GM12878 (cell line): ENCODE results near the gene KCNH5. TPM values are rescaled to one million over a fixed set of nuclear protein-coding genes. Genes with fewer than 3 reads are reported as not detected.

Experiments used
- ATAC-seq: fragments of 200-7000 bp; cut with Tn5 transposase; 3 replicates; pipeline ENCODE4 v1.9.1; 2020; ENCODE audit warnings: mild to moderate bottlenecking, moderate library complexity
- BruUV-seq: library from RNA; stranded (reverse); fragments of 400-500 nt; replicated peaks from 2 replicates; lab custom pipeline; 2021; lab: Mats Ljungman, UMichigan
- CTCF ChIA-PET: fragments of 300-600 bp; sonication (Branson Sonifier 250); formaldehyde crosslinking; extraction: SDS; loops from one replicate; lab custom pipeline; 2021; ENCODE audit warnings: inconsistent platforms; lab: Yijun Ruan, JAX
- POLR2A ChIA-PET: fragments of 350-600 bp; formaldehyde crosslinking; extraction: SDS; loops from one replicate; lab custom pipeline; 2021; ENCODE audit warnings: inconsistent platforms; lab: Charles Lee
- RAD21 ChIA-PET: fragments of 300-600 bp; sonication (Branson Sonifier 250); formaldehyde crosslinking; loops from one replicate; lab custom pipeline; 2023; ENCODE audit warnings: antibody characterized with exemption; ENCODE audit not compliant: unreplicated experiment; lab: Charles Lee
- SMC1A ChIA-PET: fragments of 300-600 bp; sonication (Branson Sonifier 250); formaldehyde crosslinking; loops from one replicate; lab custom pipeline; 2023; ENCODE audit not compliant: unreplicated experiment, uncharacterized antibody; lab: Charles Lee
- DNase-seq: peaks from one replicate; pipeline ENCODE4 v3.0.0-alpha.2; 2011; ENCODE audit warnings: low read depth, low spot score
- FAIRE-seq: peaks from 3 replicates; lab custom pipeline; 2011; peaks lifted over from hg19 to GRCh38; lab: Jason Lieb, UNC
- H2AFZ ChIP-seq: 2 replicates; pipeline ENCODE4 v1.6.0; 2011; ENCODE audit warnings: low read depth, low read length, control low read depth; ENCODE audit not compliant: control insufficient read depth
- H3K27ac ChIP-seq: 2 replicates; pipeline ENCODE4 v1.5.1; 2011; ENCODE audit warnings: control low read depth; ENCODE audit not compliant: control insufficient read depth, insufficient read depth
- H3K27me3 ChIP-seq, 2 experiments: replicated peaks in 1 of 2; 2 replicates each; pipeline versions ENCODE4 v1.6.0 to v1.6.1; 2011; ENCODE audit warnings: low read length in 1 of 2; ENCODE audit not compliant: control insufficient read depth in 2 of 2, insufficient read depth in 2 of 2
- H3K36me3 ChIP-seq, 2 experiments: 2 replicates each; pipeline ENCODE4 v1.5.1; 2011; ENCODE audit warnings: low read length in 1 of 2; ENCODE audit not compliant: control insufficient read depth in 2 of 2, insufficient read depth in 2 of 2
- H3K4me1 ChIP-seq: 2 replicates; pipeline ENCODE4 v1.6.1; 2011; ENCODE audit warnings: mild to moderate bottlenecking, low read length, moderate library complexity, mixed read lengths; ENCODE audit not compliant: control insufficient read depth, insufficient read depth
- H3K4me2 ChIP-seq: 2 replicates; pipeline ENCODE4 v1.6.0; 2011; ENCODE audit warnings: control low read depth; ENCODE audit not compliant: control insufficient read depth, insufficient read depth
- H3K4me3 ChIP-seq: fragments of 200-600 bp; sonication (generic); 2 replicates; pipeline ENCODE4 v1.5.1; 2016
- H3K79me2 ChIP-seq: 2 replicates; pipeline ENCODE4 v1.6.0; 2011; ENCODE audit warnings: low read length; ENCODE audit not compliant: control insufficient read depth, insufficient read depth
- H3K9ac ChIP-seq: 2 replicates; pipeline ENCODE4 v1.8.0; 2011; ENCODE audit warnings: low read length, control low read depth, mixed read lengths; ENCODE audit not compliant: control insufficient read depth, insufficient read depth
- H3K9me3 ChIP-seq: replicated peaks from 3 replicates; pipeline ENCODE4 v1.5.1; 2011; ENCODE audit warnings: mild to moderate bottlenecking, low read length; ENCODE audit not compliant: control insufficient read depth, insufficient read depth
- H4K20me1 ChIP-seq: 2 replicates; pipeline ENCODE4 v1.6.0; 2011; ENCODE audit not compliant: control insufficient read depth, insufficient read depth
- BHLHE40 ChIP-seq, 2 experiments: fragments of 450-650 bp in 1 of 2; IDR thresholded peaks; 2 replicates each; pipeline ENCODE4 v1.6.1; 2011 to 2017; ENCODE audit warnings: low read depth in 2 of 2, borderline replicate concordance in 1 of 2, improper control_type of control experiment in 1 of 2, low read length in 1 of 2, mild to moderate bottlenecking in 1 of 2
- BRCA1 ChIP-seq: IDR thresholded peaks from 2 replicates; pipeline ENCODE4 v1.6.1; 2011; ENCODE audit warnings: low read depth, low read length, improper control_type of control experiment
- CHD2 ChIP-seq: IDR thresholded peaks from 2 replicates; pipeline ENCODE4 v1.6.1; 2011; ENCODE audit warnings: low read depth, low read length, improper control_type of control experiment, borderline replicate concordance
- CREM ChIP-seq: IDR thresholded peaks from 2 replicates; pipeline ENCODE4 v1.6.1; 2014; ENCODE audit warnings: antibody characterized with exemption, low read depth
- EED ChIP-seq: sonication (generic); IDR thresholded peaks from 2 replicates; pipeline ENCODE4 v1.6.1; 2016; ENCODE audit warnings: antibody characterized with exemption, low read depth
- FOXM1 ChIP-seq: IDR thresholded peaks from 2 replicates; pipeline ENCODE4 v1.6.1; 2012; ENCODE audit warnings: low read depth, mild to moderate bottlenecking, inconsistent platforms, low read length, moderate library complexity
- NR2C2 ChIP-seq: IDR thresholded peaks from 2 replicates; pipeline ENCODE4 v1.6.1; 2011; ENCODE audit warnings: borderline replicate concordance, low read depth; ENCODE audit not compliant: control insufficient read depth, insufficient read length
- SIX5 ChIP-seq: IDR thresholded peaks from 2 replicates; pipeline ENCODE4 v1.6.1; 2011; ENCODE audit warnings: mild to moderate bottlenecking, low read depth, low read length, moderate library complexity; ENCODE audit not compliant: severe bottlenecking
- WGBS: methylation state at CpG from one replicate; pipeline ENCODE4 v1.1.6; 2016; ENCODE audit warnings: low lambda C conversion rate; ENCODE audit not compliant: insufficient replicate concordance, insufficient coverage; ENCODE audit errors: missing lambda C conversion rate; 5-methylcytosine and 5-hydroxymethylcytosine counted together
- in situ Hi-C: fragments of 300-500 bp; cut with MboI; formaldehyde crosslinking; loops from 9 replicates; pipeline ENCODE4 v1.14.3; 2018; ENCODE audit warnings: mixed read lengths
- intact Hi-C: fragments of 100-400 bp; cut with micrococcal nuclease; formaldehyde crosslinking; loops from one replicate; pipeline ENCODE4 v1.14.2; 2022; ENCODE audit not compliant: unreplicated experiment
- polyA plus RNA-seq, 11 experiments: library from polyadenylated mRNA; depleted of rRNA in 4 of 11; unstranded in 6 of 11; stranded (reverse) in 5 of 11; fragments of >200 nt; fragmentation: Nextera tagmentation in 4 of 11; fragmentation: Illumina TruSeq in 1 of 11; extraction: Ambion mirVana in 4 of 11; extraction: Trizol in 1 of 11; gene quantifications; 1 replicate in 1 of 11; 2 replicates in 10 of 11; pipeline versions ENCODE4 v1.2.1 to v1.2.3, GENCODE V29; 2011 to 2016; ENCODE audit warnings: inconsistent platforms in 2 of 11, missing spikeins in 2 of 11, low read depth in 1 of 11
- total RNA-seq, 4 experiments: library from RNA; depleted of rRNA in 3 of 4; stranded (reverse); fragments of >200 nt in 3 of 4; fragmentation: Illumina TruSeq in 1 of 4; extraction: Trizol in 1 of 4; gene quantifications; 2 replicates each; pipeline versions ENCODE4 v1.2.1 to v1.2.3, GENCODE V29; 2013 to 2021
- TF ChIP-seq, protein P1 (sequence below): IDR thresholded peaks from 2 replicates; pipeline ENCODE4 v1.6.1; 2011; ENCODE audit warnings: borderline replicate concordance, low read depth, mild to moderate bottlenecking, moderate library complexity, low read length; ENCODE audit not compliant: insufficient read depth, poor library complexity, severe bottlenecking
- TF ChIP-seq, protein P2 (sequence below): IDR thresholded peaks from 2 replicates; pipeline ENCODE4 v1.6.1; 2011; ENCODE audit warnings: mild to moderate bottlenecking, low read depth, low read length, moderate library complexity; ENCODE audit not compliant: insufficient replicate concordance

KCNH5 gene
- total and polyA plus RNA-seq, 10 of the 15 experiments (the other 5 are each of a cell fraction or from before 2014, with no cell fraction given): under 0.01 to 0.04 (median 0.04) TPM; not detected in 7

DNA sequence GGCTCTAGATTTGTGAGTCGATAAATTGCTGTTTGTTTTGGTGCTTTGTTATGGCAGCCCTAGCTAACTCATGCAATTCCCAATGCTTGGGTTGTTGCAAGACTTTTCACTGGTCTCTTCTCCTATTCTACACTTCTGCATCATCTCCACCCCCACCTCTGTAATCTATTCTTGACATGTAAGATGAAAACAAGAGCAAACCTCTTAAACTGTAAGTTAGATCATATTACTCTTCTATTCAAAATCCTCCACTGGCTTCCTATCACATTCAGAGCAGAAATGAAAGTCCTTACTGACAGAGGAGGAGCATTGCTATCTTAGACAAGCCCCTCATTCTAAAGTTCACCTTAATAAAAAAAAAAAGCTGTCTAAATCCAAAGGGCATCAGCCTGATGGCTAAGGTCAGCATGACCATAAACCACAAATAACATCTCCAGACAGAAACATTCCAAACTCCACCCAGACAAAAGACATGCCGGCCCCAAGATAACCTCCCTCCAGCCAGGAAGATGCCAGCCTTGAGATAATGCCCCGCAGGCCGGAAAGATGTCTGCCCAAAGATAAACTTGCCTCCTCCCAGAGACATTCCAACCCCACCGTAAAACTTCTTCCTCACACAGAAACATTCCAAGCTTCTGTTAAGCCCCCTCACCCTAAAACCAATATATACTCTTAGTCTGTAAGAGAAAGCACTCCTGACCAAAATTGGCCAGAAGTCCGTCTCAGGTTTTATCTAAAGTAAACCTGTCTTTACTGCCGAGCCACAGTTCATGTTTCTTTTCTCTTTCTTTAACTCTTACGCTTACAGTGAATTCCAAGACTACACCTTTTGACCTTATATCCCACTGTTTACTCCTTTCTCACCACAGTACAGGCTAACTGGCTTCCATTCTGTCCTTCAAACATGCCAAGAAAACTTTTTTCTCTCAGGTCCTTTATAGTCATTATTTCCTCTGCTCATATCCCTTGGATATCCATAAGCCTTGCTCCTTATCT, 308.9 kb downstream of the KCNH5 start (continued):
- no peak for TF ChIP-seq EED
- TF ChIP-seq, protein P1, sequence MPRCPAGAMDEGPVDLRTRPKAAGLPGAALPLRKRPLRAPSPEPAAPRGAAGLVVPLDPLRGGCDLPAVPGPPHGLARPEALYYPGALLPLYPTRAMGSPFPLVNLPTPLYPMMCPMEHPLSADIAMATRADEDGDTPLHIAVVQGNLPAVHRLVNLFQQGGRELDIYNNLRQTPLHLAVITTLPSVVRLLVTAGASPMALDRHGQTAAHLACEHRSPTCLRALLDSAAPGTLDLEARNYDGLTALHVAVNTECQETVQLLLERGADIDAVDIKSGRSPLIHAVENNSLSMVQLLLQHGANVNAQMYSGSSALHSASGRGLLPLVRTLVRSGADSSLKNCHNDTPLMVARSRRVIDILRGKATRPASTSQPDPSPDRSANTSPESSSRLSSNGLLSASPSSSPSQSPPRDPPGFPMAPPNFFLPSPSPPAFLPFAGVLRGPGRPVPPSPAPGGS: no peak
- TF ChIP-seq BRCA1: no peak
- TF ChIP-seq CHD2: no peak
- TF ChIP-seq SIX5: no peak
- TF ChIP-seq, protein P2, sequence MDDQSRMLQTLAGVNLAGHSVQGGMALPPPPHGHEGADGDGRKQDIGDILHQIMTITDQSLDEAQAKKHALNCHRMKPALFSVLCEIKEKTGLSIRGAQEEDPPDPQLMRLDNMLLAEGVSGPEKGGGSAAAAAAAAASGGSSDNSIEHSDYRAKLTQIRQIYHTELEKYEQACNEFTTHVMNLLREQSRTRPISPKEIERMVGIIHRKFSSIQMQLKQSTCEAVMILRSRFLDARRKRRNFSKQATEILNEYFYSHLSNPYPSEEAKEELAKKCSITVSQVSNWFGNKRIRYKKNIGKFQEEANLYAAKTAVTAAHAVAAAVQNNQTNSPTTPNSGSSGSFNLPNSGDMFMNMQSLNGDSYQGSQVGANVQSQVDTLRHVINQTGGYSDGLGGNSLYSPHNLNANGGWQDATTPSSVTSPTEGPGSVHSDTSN: no peak
- TF ChIP-seq BHLHE40 (IDR thresholded peaks at IDR 0.05; ENCODE audit: borderline replicate concordance in 1 of 2, low read depth in 2 of 2, low read length in 1 of 2): no peak
- no peak for TF ChIP-seq FOXM1

DNA sequence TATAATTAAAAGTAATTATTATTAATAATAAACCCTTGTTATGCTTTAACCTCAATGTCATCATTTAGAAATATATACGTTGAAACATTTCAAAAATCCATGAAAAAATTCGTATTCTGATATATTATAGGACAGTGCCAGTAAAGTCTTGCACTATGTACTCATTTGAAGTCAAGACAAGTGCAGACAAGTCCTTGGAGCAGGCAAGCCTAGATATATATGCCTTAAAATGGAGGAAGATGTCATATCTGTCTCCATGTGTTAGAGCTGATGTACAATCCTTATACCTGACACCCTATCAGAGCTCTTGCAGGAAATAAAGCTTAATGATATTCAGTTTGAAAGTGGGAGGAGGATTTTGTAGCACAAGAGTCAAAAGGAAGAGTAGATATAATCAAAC, 310.4 kb downstream of the KCNH5 start:
- FAIRE-seq (no peak), ATAC-seq (no peak), DNase-seq (no peak)
- intact Hi-C loops (no loop called here), in situ Hi-C loops (no loop called here)
- H3K79me2 ChIP-seq: no peaks in the 10 kb centered on the region
- H3K4me1 ChIP-seq: no peaks in the 10 kb centered on the region
- H4K20me1 ChIP-seq: no peaks in the 10 kb centered on the region
- H2AFZ ChIP-seq: no peak overlapping the region
- H3K4me3 ChIP-seq: no peak overlapping the region
- BruUV-seq: no TSS peak
- no peaks in the 10 kb centered on the region for H3K36me3 ChIP-seq
- CTCF ChIA-PET: no interaction called here
- SMC1A ChIA-PET: no interaction called here
- TF ChIP-seq NR2C2 (no peak), CREM (no peak)
- whole genome bisulfite sequencing: 0% methylated on average over 2 of the region's 2 CpGs
- no peak overlapping the region for H3K9ac ChIP-seq
- RAD21 ChIA-PET: no interaction called here
- H3K27ac ChIP-seq: no peak overlapping the region
- POLR2A ChIA-PET: no interaction called here
- no peak overlapping the region for H3K4me2 ChIP-seq
- no peaks in the 10 kb centered on the region for H3K27me3 ChIP-seq
- H3K9me3 ChIP-seq: no peaks in the 10 kb centered on the region
